ENCODE results near the gene ZNRF2.

GRCh38 chr7:30240106-30240800 is 44.1 kb upstream of the ZNRF2 start:
- TF ChIP-seq CTCF (IDR thresholded peaks at IDR 0.05) (no peak), POLR2A (IDR thresholded peaks at IDR 0.05) (no peak)

Data from esophagus squamous epithelium (tissue), 4 donors.